K562 (cell line): Measurements from ENCODE around the gene TRIM47. TPM values are rescaled to one million over a fixed set of nuclear protein-coding genes. Genes with fewer than 3 reads are reported as not detected.

Experiments
- ATAC-seq: fragments of 200-7000 bp; cut with Tn5 transposase; 3 replicates; pipeline ENCODE4 v1.9.1; 2020; ENCODE audit warnings: moderate library complexity
- BruUV-seq: library from RNA; stranded (reverse); fragments of 400-500 nt; replicated peaks from 2 replicates; lab custom pipeline; 2021; lab: Mats Ljungman, UMichigan
- CTCF ChIA-PET: fragments of 300-600 bp; formaldehyde crosslinking; extraction: SDS; loops from one replicate; lab custom pipeline; 2021; ENCODE audit warnings: low intra/inter-chr PET ratio; lab: Yijun Ruan, JAX
- POLR2A ChIA-PET: fragments of 300-600, 350-650 bp; sonication (Branson Sonifier 250); formaldehyde crosslinking; extraction: SDS; loops from one replicate; lab custom pipeline; 2021; ENCODE audit warnings: antibody characterized with exemption, inconsistent platforms; lab: Yijun Ruan, JAX
- DNase-seq, 4 experiments: peaks; one replicate each; pipeline versions ENCODE4 v3.0.0 to v3.0.0-alpha.2; 2011 to 2018; ENCODE audit warnings: low spot score in 3 of 4, mixed read lengths in 3 of 4; ENCODE audit errors: extremely low read depth in 1 of 4
- FAIRE-seq: peaks from 2 replicates; lab custom pipeline; 2011; peaks lifted over from hg19 to GRCh38; lab: Jason Lieb, UNC
- H2AFZ ChIP-seq: 2 replicates; pipeline ENCODE4 v1.6.0; 2011; ENCODE audit warnings: low read depth, low read length, control low read depth, inconsistent platforms
- H3K27ac ChIP-seq: fragments of 200-600 bp; 3 replicates; pipeline ENCODE4 v1.8.0; 2011; ENCODE audit warnings: low read depth, mild to moderate bottlenecking, control low read depth, inconsistent platforms, low read length, moderate library complexity, mixed read lengths; ENCODE audit errors: extremely low read depth
- H3K27me3 ChIP-seq, 2 experiments: fragments of 300-600 bp in 1 of 2; 2 replicates in 1 of 2; 3 replicates in 1 of 2; pipeline versions ENCODE4 v1.6.0 to v1.8.0; 2011; ENCODE audit warnings: inconsistent platforms in 2 of 2, low read length in 2 of 2, mild to moderate bottlenecking in 1 of 2, mixed read lengths in 1 of 2, moderate library complexity in 1 of 2; ENCODE audit not compliant: control insufficient read depth in 2 of 2, insufficient read depth in 2 of 2
- H3K36me3 ChIP-seq: fragments of 300-600 bp; 3 replicates; pipeline ENCODE4 v1.8.0; 2011; ENCODE audit warnings: mild to moderate bottlenecking, low read length, inconsistent platforms; ENCODE audit not compliant: control insufficient read depth, insufficient read depth
- H3K4me1 ChIP-seq, 2 experiments: fragments of 200-600 bp in 1 of 2; replicated peaks in 1 of 2; 2 replicates in 1 of 2; 3 replicates in 1 of 2; pipeline versions ENCODE4 v1.5.1 to v1.8.0; 2011; ENCODE audit warnings: inconsistent platforms in 2 of 2, low read length in 2 of 2, mild to moderate bottlenecking in 1 of 2, mixed read lengths in 1 of 2, moderate library complexity in 1 of 2; ENCODE audit not compliant: control insufficient read depth in 2 of 2, insufficient read depth in 2 of 2
- H3K4me2 ChIP-seq: 2 replicates; pipeline ENCODE4 v1.6.1; 2011; ENCODE audit warnings: low read length, control low read depth, inconsistent platforms, mixed read lengths; ENCODE audit not compliant: insufficient read depth
- H3K4me3 ChIP-seq: fragments of 200-600 bp; sonication (generic), shearing (Covaris generic); 2 replicates; pipeline ENCODE4 v1.5.1; 2016; ENCODE audit warnings: control low read depth, inconsistent platforms
- H3K79me2 ChIP-seq: fragments of 200-600 bp; 3 replicates; pipeline ENCODE4 v1.8.0; 2011; ENCODE audit warnings: low read length, inconsistent platforms; ENCODE audit not compliant: control insufficient read depth, insufficient read depth
- H3K9ac ChIP-seq, 2 experiments: 2 replicates each; pipeline versions ENCODE4 v1.6.0 to v1.6.1; 2011; ENCODE audit warnings: low read depth in 2 of 2, low read length in 2 of 2, control low read depth in 1 of 2, inconsistent platforms in 1 of 2, mild to moderate bottlenecking in 1 of 2, mixed read lengths in 1 of 2; ENCODE audit not compliant: insufficient read depth in 1 of 2
- H3K9me1 ChIP-seq: one replicate; pipeline ENCODE4 v1.6.0; 2011; ENCODE audit warnings: inconsistent platforms, mild to moderate bottlenecking, low read length, moderate library complexity; ENCODE audit not compliant: control insufficient read depth, insufficient read depth
- H3K9me3 ChIP-seq: replicated peaks from 2 replicates; pipeline ENCODE4 v1.5.1; 2011; ENCODE audit warnings: low read depth, low read length, inconsistent platforms; ENCODE audit not compliant: control insufficient read depth, insufficient read depth
- H4K20me1 ChIP-seq: replicated peaks from 2 replicates; pipeline ENCODE4 v1.6.1; 2011; ENCODE audit warnings: low read length, inconsistent platforms, mixed read lengths; ENCODE audit not compliant: control insufficient read depth, insufficient read depth
- BCLAF1 ChIP-seq, 2 experiments: fragments of 450-650 bp in 1 of 2; IDR thresholded peaks; 2 replicates each; pipeline ENCODE4 v1.6.1; 2011 to 2017; ENCODE audit warnings: low read depth in 2 of 2, antibody characterized with exemption in 1 of 2, borderline replicate concordance in 1 of 2, low read length in 1 of 2, mild to moderate bottlenecking in 1 of 2, mixed read lengths in 1 of 2; ENCODE audit not compliant: control insufficient read depth in 1 of 2
- FOXA1 ChIP-seq: fragments of 450-650 bp; IDR thresholded peaks from 2 replicates; pipeline ENCODE4 v1.6.1; 2016; ENCODE audit warnings: mild to moderate bottlenecking, borderline replicate concordance
- MEF2D ChIP-seq: conservative IDR thresholded peaks from 2 replicates; pipeline ENCODE4 v1.6.1; 2016; ENCODE audit warnings: low read depth, missing genetic modification characterization, missing compliant biosample characterization
- MTA2 ChIP-seq: fragments of 450-650 bp; IDR thresholded peaks from 2 replicates; pipeline ENCODE4 v1.6.1; 2016; ENCODE audit warnings: low read depth
- PHB2 ChIP-seq: fragments of 450-650 bp; IDR thresholded peaks from 2 replicates; pipeline ENCODE4 v1.6.1; 2017; ENCODE audit warnings: low read depth
- RBFOX2 ChIP-seq: fragments of 200-400 bp; formaldehyde crosslinking; IDR thresholded peaks from 2 replicates; pipeline ENCODE4 v1.6.1; 2017; ENCODE audit warnings: low read depth, mild to moderate bottlenecking, low read length, moderate library complexity
- RBM17 ChIP-seq: fragments of 200-400 bp; formaldehyde crosslinking; IDR thresholded peaks from 2 replicates; pipeline ENCODE4 v1.6.1; 2017; ENCODE audit warnings: low read depth, mild to moderate bottlenecking, low read length, borderline replicate concordance
- ZNF134 ChIP-seq: fragments of 250-450 bp; sonication (Bioruptor Pico); conservative IDR thresholded peaks from 2 replicates; pipeline ENCODE4 v1.4.0; 2020
- ZNF282 ChIP-seq: sonication (generic); formaldehyde crosslinking; IDR thresholded peaks from 2 replicates; pipeline ENCODE4 v1.8.1; 2023; ENCODE audit warnings: missing genetic modification reagents
- ZNF586 ChIP-seq: fragments of 450-650 bp; formaldehyde crosslinking; conservative IDR thresholded peaks from 2 replicates; pipeline ENCODE4 v1.4.0; 2020; ENCODE audit warnings: mild to moderate bottlenecking, moderate library complexity
- WGBS: fragments of 100-300 bp; shearing (Covaris generic); methylation state at CpG from one replicate; pipeline ENCODE4 v1.1.6; 2016; ENCODE audit warnings: low coverage, mixed read lengths; ENCODE audit not compliant: insufficient coverage; ENCODE audit errors: missing lambda C conversion rate; 5-methylcytosine and 5-hydroxymethylcytosine counted together
- in situ Hi-C: fragments of 300-500 bp; cut with MboI; formaldehyde crosslinking; loops from 4 replicates; pipeline ENCODE4 v1.15.0; 2018; ENCODE audit warnings: inconsistent platforms, mixed read lengths
- intact Hi-C: fragments of 100-400 bp; cut with micrococcal nuclease; formaldehyde crosslinking; loops from 2 replicates; pipeline ENCODE4 v1.14.2; 2022
- polyA plus RNA-seq, 8 experiments: library from polyadenylated mRNA; depleted of rRNA in 4 of 8; stranded (reverse) in 5 of 8; unstranded in 3 of 8; fragments of >200 nt; fragmentation: Nextera tagmentation in 2 of 8; fragmentation: Illumina TruSeq in 1 of 8; extraction: Ambion mirVana in 2 of 8; extraction: Trizol in 1 of 8; gene quantifications; 2 replicates each; pipeline versions ENCODE4 v1.2.1 to v1.2.3, GENCODE V29; 2011 to 2014; ENCODE audit warnings: inconsistent platforms in 1 of 8, missing spikeins in 1 of 8
- total RNA-seq, 7 experiments: library from RNA; depleted of rRNA in 6 of 7; stranded (reverse); fragments of >200 nt in 6 of 7; fragmentation: Illumina TruSeq in 2 of 7; extraction: Trizol in 2 of 7; gene quantifications; 2 replicates each; pipeline versions ENCODE4 v1.2.1 to v1.2.3, GENCODE V29; 2011 to 2021; ENCODE audit warnings: low replicate concordance in 1 of 7
- TF ChIP-seq, protein P1 (sequence below): fragments of 200-800 bp; sonication (Bioruptor generic); IDR thresholded peaks from 2 replicates; pipeline ENCODE4 v1.6.1; 2017; ENCODE audit warnings: missing genetic modification characterization, missing compliant biosample characterization

TRIM47 gene
- total and polyA plus RNA-seq, 9 of the 15 experiments (the other 6 are each of a cell fraction or from before 2014, with no cell fraction given): 0.56 to 6.1 (median 3.2) TPM

- POLR2A ChIA-PET: interaction anchor here (0.8 to 15.9 kb wide), 6 partner anchors 9 to 736 kb away, joined by 3 to 169 read pairs (median 4); partner anchors contain the start of genes TRIM47 and WBP2
- peaks cover 43% of the 10 kb centered on the region for H3K79me2 ChIP-seq
- DNase-seq: no peak
- peaks cover 13 to 77% of the 10 kb centered on the region in 2 experiments; a peak in 4 of 5 replicates for H3K4me1 ChIP-seq
- H3K9ac ChIP-seq: peak overlapping the region in 1 of 2 experiments; percentile 38; a peak in 1 of 4 replicates
- no peak overlapping the region for H3K27ac ChIP-seq
- intact Hi-C loops: no loop called here
- H2AFZ ChIP-seq: no peak overlapping the region
- TF ChIP-seq, protein P1, sequence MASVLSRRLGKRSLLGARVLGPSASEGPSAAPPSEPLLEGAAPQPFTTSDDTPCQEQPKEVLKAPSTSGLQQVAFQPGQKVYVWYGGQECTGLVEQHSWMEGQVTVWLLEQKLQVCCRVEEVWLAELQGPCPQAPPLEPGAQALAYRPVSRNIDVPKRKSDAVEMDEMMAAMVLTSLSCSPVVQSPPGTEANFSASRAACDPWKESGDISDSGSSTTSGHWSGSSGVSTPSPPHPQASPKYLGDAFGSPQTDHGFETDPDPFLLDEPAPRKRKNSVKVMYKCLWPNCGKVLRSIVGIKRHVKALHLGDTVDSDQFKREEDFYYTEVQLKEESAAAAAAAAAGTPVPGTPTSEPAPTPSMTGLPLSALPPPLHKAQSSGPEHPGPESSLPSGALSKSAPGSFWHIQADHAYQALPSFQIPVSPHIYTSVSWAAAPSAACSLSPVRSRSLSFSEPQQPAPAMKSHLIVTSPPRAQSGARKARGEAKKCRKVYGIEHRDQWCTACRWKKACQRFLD (CRISPR knock-in tag): no peak
- TF ChIP-seq MEF2D (tag) (no peak), RBM17 (no peak), MTA2 (no peak), ZNF282 (CRISPR knock-in tag) (no peak), FOXA1 (no peak), ZNF134 (CRISPR knock-in tag) (no peak), RBFOX2 (no peak), PHB2 (no peak), BCLAF1 (IDR thresholded peaks at IDR 0.05; ENCODE audit: borderline replicate concordance in 1 of 2, control insufficient read depth in 1 of 2, low read depth in 2 of 2, low read length in 1 of 2) (no peak), ZNF586 (CRISPR knock-in tag) (no peak)
- TF ChIP-seq, all 486 proteins: peak for 0
- Histone ChIP-seq H3K9me3 (no peaks in the 10 kb centered on the region), H3K9me1 (peaks cover 4% of the 10 kb centered on the region), H3K27me3 (no peaks in the 10 kb centered on the region), H3K36me3 (peaks cover 69% of the 10 kb centered on the region; the same call in 2 of the 3 replicates), H3K4me3 (no peak overlapping the region), H3K4me2 (no peak overlapping the region), H4K20me1 (no peaks in the 10 kb centered on the region)
- ATAC-seq (no peak), FAIRE-seq (no peak)
- WGBS: 93% methylated on average over 12 of the region's 13 CpGs
- in situ Hi-C loops: no loop called here
- no TSS peak for BruUV-seq
- CTCF ChIA-PET: no interaction called here
Measured at GRCh38 chr17:75899353-75899752, 21.0 kb upstream of the TRIM47 start.
